ENCODE results near the gene C20orf204.

DNA sequence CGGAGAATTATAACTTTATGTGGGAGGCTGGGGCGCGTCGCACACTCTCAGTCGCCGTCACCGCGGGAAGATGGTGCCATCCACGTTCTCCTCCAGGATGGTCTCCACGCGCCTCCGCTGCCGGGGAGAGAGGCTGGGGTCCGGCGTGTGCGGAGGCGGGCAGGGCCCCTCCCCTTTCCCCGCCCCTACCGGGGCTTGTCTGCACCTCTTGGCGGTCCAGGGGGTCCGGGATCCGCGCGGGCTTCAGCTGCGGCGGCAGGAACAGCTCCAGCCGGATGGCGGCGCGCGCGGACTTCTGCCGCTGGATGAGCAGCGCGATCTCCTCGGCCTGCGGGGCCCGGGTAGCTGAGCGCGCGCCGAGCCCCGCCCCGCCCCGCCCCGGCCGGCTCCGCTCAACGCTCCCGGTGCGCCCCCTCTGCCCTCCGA, 47.4 kb downstream of the C20orf204 start:
- TF ChIP-seq, protein P1, sequence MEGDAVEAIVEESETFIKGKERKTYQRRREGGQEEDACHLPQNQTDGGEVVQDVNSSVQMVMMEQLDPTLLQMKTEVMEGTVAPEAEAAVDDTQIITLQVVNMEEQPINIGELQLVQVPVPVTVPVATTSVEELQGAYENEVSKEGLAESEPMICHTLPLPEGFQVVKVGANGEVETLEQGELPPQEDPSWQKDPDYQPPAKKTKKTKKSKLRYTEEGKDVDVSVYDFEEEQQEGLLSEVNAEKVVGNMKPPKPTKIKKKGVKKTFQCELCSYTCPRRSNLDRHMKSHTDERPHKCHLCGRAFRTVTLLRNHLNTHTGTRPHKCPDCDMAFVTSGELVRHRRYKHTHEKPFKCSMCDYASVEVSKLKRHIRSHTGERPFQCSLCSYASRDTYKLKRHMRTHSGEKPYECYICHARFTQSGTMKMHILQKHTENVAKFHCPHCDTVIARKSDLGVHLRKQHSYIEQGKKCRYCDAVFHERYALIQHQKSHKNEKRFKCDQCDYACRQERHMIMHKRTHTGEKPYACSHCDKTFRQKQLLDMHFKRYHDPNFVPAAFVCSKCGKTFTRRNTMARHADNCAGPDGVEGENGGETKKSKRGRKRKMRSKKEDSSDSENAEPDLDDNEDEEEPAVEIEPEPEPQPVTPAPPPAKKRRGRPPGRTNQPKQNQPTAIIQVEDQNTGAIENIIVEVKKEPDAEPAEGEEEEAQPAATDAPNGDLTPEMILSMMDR (IDR thresholded peaks at IDR 0.05; ENCODE audit: poor library complexity, severe bottlenecking) = peak; percentile 89
- TF ChIP-seq POLR2AphosphoS5 (IDR thresholded peaks at IDR 0.05) (no peak), RAD21 (conservative IDR thresholded peaks at IDR 0.05) (peak; percentile 91), EP300 (conservative IDR thresholded peaks at IDR 0.05; ENCODE audit: poor library complexity, severe bottlenecking) (no peak), EZH2 (IDR thresholded peaks at IDR 0.05; ENCODE audit: borderline replicate concordance, insufficient read depth, low read length, poor library complexity, severe bottlenecking) (no peak)
- TF ChIP-seq, protein P2, sequence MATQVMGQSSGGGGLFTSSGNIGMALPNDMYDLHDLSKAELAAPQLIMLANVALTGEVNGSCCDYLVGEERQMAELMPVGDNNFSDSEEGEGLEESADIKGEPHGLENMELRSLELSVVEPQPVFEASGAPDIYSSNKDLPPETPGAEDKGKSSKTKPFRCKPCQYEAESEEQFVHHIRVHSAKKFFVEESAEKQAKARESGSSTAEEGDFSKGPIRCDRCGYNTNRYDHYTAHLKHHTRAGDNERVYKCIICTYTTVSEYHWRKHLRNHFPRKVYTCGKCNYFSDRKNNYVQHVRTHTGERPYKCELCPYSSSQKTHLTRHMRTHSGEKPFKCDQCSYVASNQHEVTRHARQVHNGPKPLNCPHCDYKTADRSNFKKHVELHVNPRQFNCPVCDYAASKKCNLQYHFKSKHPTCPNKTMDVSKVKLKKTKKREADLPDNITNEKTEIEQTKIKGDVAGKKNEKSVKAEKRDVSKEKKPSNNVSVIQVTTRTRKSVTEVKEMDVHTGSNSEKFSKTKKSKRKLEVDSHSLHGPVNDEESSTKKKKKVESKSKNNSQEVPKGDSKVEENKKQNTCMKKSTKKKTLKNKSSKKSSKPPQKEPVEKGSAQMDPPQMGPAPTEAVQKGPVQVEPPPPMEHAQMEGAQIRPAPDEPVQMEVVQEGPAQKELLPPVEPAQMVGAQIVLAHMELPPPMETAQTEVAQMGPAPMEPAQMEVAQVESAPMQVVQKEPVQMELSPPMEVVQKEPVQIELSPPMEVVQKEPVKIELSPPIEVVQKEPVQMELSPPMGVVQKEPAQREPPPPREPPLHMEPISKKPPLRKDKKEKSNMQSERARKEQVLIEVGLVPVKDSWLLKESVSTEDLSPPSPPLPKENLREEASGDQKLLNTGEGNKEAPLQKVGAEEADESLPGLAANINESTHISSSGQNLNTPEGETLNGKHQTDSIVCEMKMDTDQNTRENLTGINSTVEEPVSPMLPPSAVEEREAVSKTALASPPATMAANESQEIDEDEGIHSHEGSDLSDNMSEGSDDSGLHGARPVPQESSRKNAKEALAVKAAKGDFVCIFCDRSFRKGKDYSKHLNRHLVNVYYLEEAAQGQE (IDR thresholded peaks at IDR 0.05; ENCODE audit: borderline replicate concordance) = no peak

Measured in neural cell (in vitro differentiated cells).